Keratinocyte (primary cell): Measurements from ENCODE around the gene PRRC1.

Source experiments
- CTCF ChIP-seq, 3 experiments: IDR thresholded peaks in 1 of 3; conservative IDR thresholded peaks in 1 of 3; optimal IDR thresholded peaks in 1 of 3; 2 replicates in 2 of 3; 3 replicates in 1 of 3; pipeline versions ENCODE3 to v1.5.1; 2011; ENCODE audit warnings: low read length in 3 of 3, mild to moderate bottlenecking in 3 of 3, moderate library complexity in 2 of 3, control low read depth in 1 of 3, inconsistent platforms in 1 of 3; ENCODE audit not compliant: insufficient read depth in 2 of 3; ENCODE audit errors: extremely low read depth in 1 of 3
- EZH2 ChIP-seq: IDR thresholded peaks from one replicate; pipeline ENCODE4 v1.6.1; 2012; ENCODE audit warnings: inconsistent platforms, mild to moderate bottlenecking, low read length, moderate library complexity

- TF ChIP-seq EZH2 (no peak), CTCF (optimal IDR thresholded peaks at IDR 0.05 in 1 of 3, IDR thresholded peaks at IDR 0.05 in 1 of 3, conservative IDR thresholded peaks at IDR 0.05 in 1 of 3; ENCODE audit: extremely low read depth in 1 of 3, insufficient read depth in 2 of 3, low read length in 3 of 3) (no peak)
Measured at GRCh38 chr5:127583866-127584265, 66.4 kb downstream of the PRRC1 start.
